GM19395 (cell line): ENCODE measurements around the gene TRIM59.
A peak's percentile ranks its signal among the peaks of the same experiment; 100 is the strongest.

Experiments
- ATAC-seq: cut with Tn5 transposase; IDR thresholded peaks from one replicate; pipeline ENCODE4 v1.9.1; 2021; ENCODE audit warnings: mild to moderate bottlenecking, moderate library complexity; ENCODE audit not compliant: unreplicated experiment

The TRIM59 gene

GRCh38 chr3:160403796-160404470, 45.7 kb downstream of the TRIM59 start:
- ATAC-seq, result no peak

- ATAC-seq, result no peak
Observed at GRCh38 chr3:160403028-160403545, 46.5 kb downstream of the TRIM59 start.

GRCh38 chr3:160402221-160403027, 47.2 kb downstream of the TRIM59 start:
- ATAC-seq, result no peak

- no peak for ATAC-seq
Observed at GRCh38 chr3:160401291-160402095, 48.1 kb downstream of the TRIM59 start.

- peak; percentile 3 for ATAC-seq
Observed at GRCh38 chr3:160400702-160401150, 48.9 kb downstream of the TRIM59 start.

GRCh38 chr3:160400030-160400701, 49.4 kb downstream of the TRIM59 start:
- peak; percentile 13 for ATAC-seq

- peak; percentile 91 for ATAC-seq
Observed at GRCh38 chr3:160399125-160400029, 50.2 kb downstream of the TRIM59 start, which contains the start of the genes IFT80 and SMC4. Gene IFT80 (minus strand): TSS chr3:160399225. CDS start chr3:160384600, 14,625 bp downstream. Gene SMC4 (plus strand): TSS chr3:160399650. CDS start chr3:160400827, 1,177 bp downstream.

GRCh38 chr3:160398820-160399124, 50.8 kb downstream of the TRIM59 start:
- peak; percentile 20 for ATAC-seq

GRCh38 chr3:160395297-160395696, 54.3 kb downstream of the TRIM59 start:
- no peak for ATAC-seq

- no peak for ATAC-seq
Observed at GRCh38 chr3:160394009-160394392, 55.6 kb downstream of the TRIM59 start.

- ATAC-seq, result no peak
Observed at GRCh38 chr3:160393346-160394008, 56.1 kb downstream of the TRIM59 start.

- ATAC-seq, result no peak
Observed at GRCh38 chr3:160392798-160393197, 56.8 kb downstream of the TRIM59 start.

GRCh38 chr3:160390565-160391138, 58.9 kb downstream of the TRIM59 start:
- peak; percentile 67 for ATAC-seq
